ENCODE results near the gene XPR1.
A peak's percentile ranks its signal among the peaks of the same experiment; 100 is the strongest.

The XPR1 gene

GRCh38 chr1:180631766-180632325, at the start of gene XPR1:
TSS of gene XPR1 (plus strand) at chr1:180632022. CDS start at chr1:180632202, 180 bp downstream.
- DNase-seq = peak; percentile 99

GRCh38 chr1:180584869-180585268, 47.0 kb upstream of the XPR1 start:
- DNase-seq = no peak

GRCh38 chr1:180585994-180586359, 45.8 kb upstream of the XPR1 start:
- no peak for DNase-seq

GRCh38 chr1:180586671-180587155, 45.1 kb upstream of the XPR1 start:
- peak; percentile 48 for DNase-seq

GRCh38 chr1:180588121-180588520, 43.7 kb upstream of the XPR1 start:
- DNase-seq = no peak

GRCh38 chr1:180590889-180591288, 40.9 kb upstream of the XPR1 start:
- no peak for DNase-seq

GRCh38 chr1:180593382-180593781, 38.4 kb upstream of the XPR1 start:
- no peak for DNase-seq

- DNase-seq = no peak
These were observed 37.1 kb upstream of the XPR1 start for GRCh38 chr1:180594723-180595122.

GRCh38 chr1:180595966-180596365, 35.9 kb upstream of the XPR1 start:
- no peak for DNase-seq

GRCh38 chr1:180597520-180597919, 34.3 kb upstream of the XPR1 start:
- no peak for DNase-seq

GRCh38 chr1:180598333-180598974, 33.4 kb upstream of the XPR1 start:
- no peak for DNase-seq

- no peak for DNase-seq
These were observed 31.5 kb upstream of the XPR1 start for GRCh38 chr1:180600343-180600742.

- no peak for DNase-seq
These were observed 30.3 kb upstream of the XPR1 start for GRCh38 chr1:180601512-180601911.

GRCh38 chr1:180603223-180603849, 28.5 kb upstream of the XPR1 start:
- no peak for DNase-seq

GRCh38 chr1:180603850-180604226, 28.0 kb upstream of the XPR1 start:
- DNase-seq = no peak

- DNase-seq = no peak
These were observed 25.7 kb upstream of the XPR1 start for GRCh38 chr1:180606155-180606554.

GRCh38 chr1:180609643-180610555, 21.9 kb upstream of the XPR1 start:
- no peak for DNase-seq

GRCh38 chr1:180610556-180611015, 21.2 kb upstream of the XPR1 start:
- no peak for DNase-seq

- DNase-seq = no peak
These were observed 20.5 kb upstream of the XPR1 start for GRCh38 chr1:180611016-180611930.

- DNase-seq = no peak
These were observed 19.2 kb upstream of the XPR1 start for GRCh38 chr1:180612632-180613031.

- no peak for DNase-seq
These were observed 17.1 kb upstream of the XPR1 start for GRCh38 chr1:180614730-180615129.
